HG03558 (cell line): ENCODE results near the gene TMEM204.

Experiments
- ATAC-seq: cut with Tn5 transposase; IDR thresholded peaks from one replicate; pipeline ENCODE4 v1.9.1; 2021; ENCODE audit warnings: moderate number of reproducible peaks; ENCODE audit not compliant: unreplicated experiment; ENCODE audit errors: extremely low read depth

TMEM204 gene

GRCh38 chr16:1536601-1537000 is 3.1 kb downstream of the TMEM204 start:
- ATAC-seq, result no peak

- no peak for ATAC-seq
These were observed 3.7 kb downstream of the TMEM204 start for GRCh38 chr16:1537138-1537577.

- ATAC-seq, result no peak
These were observed 4.4 kb downstream of the TMEM204 start for GRCh38 chr16:1537763-1538289.

GRCh38 chr16:1538804-1539520 is 5.5 kb downstream of the TMEM204 start:
- ATAC-seq, result no peak

GRCh38 chr16:1539720-1540555 is 6.5 kb downstream of the TMEM204 start:
- ATAC-seq, result no peak

GRCh38 chr16:1540556-1540855 is 7.0 kb downstream of the TMEM204 start:
- no peak for ATAC-seq

GRCh38 chr16:1541293-1542165 is 8.1 kb downstream of the TMEM204 start:
- ATAC-seq, result no peak

- no peak for ATAC-seq
These were observed 8.7 kb downstream of the TMEM204 start for GRCh38 chr16:1542166-1542500.

GRCh38 chr16:1542533-1542932 is 9.1 kb downstream of the TMEM204 start:
- no peak for ATAC-seq

GRCh38 chr16:1543085-1543896 is 9.8 kb downstream of the TMEM204 start:
- ATAC-seq, result no peak

- ATAC-seq, result no peak
These were observed 11.9 kb downstream of the TMEM204 start for GRCh38 chr16:1545044-1546040.

GRCh38 chr16:1546430-1546829 is 13.0 kb downstream of the TMEM204 start:
- no peak for ATAC-seq

- no peak for ATAC-seq
These were observed 14.8 kb downstream of the TMEM204 start for GRCh38 chr16:1548233-1548632.

GRCh38 chr16:1548727-1549126 is 15.3 kb downstream of the TMEM204 start:
- ATAC-seq, result no peak

GRCh38 chr16:1550069-1550468 is 16.6 kb downstream of the TMEM204 start:
- no peak for ATAC-seq

GRCh38 chr16:1550696-1551095 is 17.2 kb downstream of the TMEM204 start:
- ATAC-seq, result no peak

GRCh38 chr16:1551166-1551565 is 17.7 kb downstream of the TMEM204 start:
- ATAC-seq, result no peak

- ATAC-seq, result no peak
These were observed 18.7 kb downstream of the TMEM204 start for GRCh38 chr16:1552129-1552528.
